GM12875 (cell line): ENCODE measurements around the gene TAF6.

Experiments
- H3K4me3 ChIP-seq: one replicate; pipeline ENCODE4 v1.5.1; 2011; ENCODE audit warnings: low read depth, low read length, control low read depth
- CTCF ChIP-seq: IDR thresholded peaks from 2 replicates; pipeline ENCODE4 v1.5.1; 2011; ENCODE audit warnings: low read depth, mild to moderate bottlenecking, control low read depth, inconsistent platforms, low read length, moderate library complexity, borderline replicate concordance; ENCODE audit not compliant: insufficient read depth

TAF6 gene

GRCh38 chr7:100119072-100119969 is at the start of gene TAF6, which contains the start of gene CNPY4:
TAF6 (minus strand) TSS chr7:100119358; CDS start chr7:100114209, 5,149 bp downstream.
CNPY4 (plus strand) TSS chr7:100119634; CDS start chr7:100119745, 111 bp downstream.
- no peak for TF ChIP-seq CTCF
- H3K4me3 ChIP-seq = peak within 1 kb of the TSS; percentile 69

GRCh38 chr7:100167912-100168323 is 48.8 kb upstream of the TAF6 start:
- H3K4me3 ChIP-seq = peak overlapping the region; percentile 21
- TF ChIP-seq CTCF = no peak

GRCh38 chr7:100166970-100167911 is 48.1 kb upstream of the TAF6 start:
- H3K4me3 ChIP-seq = no peak overlapping the region

GRCh38 chr7:100166317-100166940 is 47.3 kb upstream of the TAF6 start:
- TF ChIP-seq CTCF = no peak
- no peak overlapping the region for H3K4me3 ChIP-seq

More at GRCh38 chr7:100166970-100167911, 48.1 kb upstream of the TAF6 start:
- no peak for TF ChIP-seq CTCF

- no peak for TF ChIP-seq CTCF
Measured at GRCh38 chr7:100163871-100164270, 44.7 kb upstream of the TAF6 start.

GRCh38 chr7:100163006-100163531 is 43.9 kb upstream of the TAF6 start:
- H3K4me3 ChIP-seq = no peak overlapping the region

More at GRCh38 chr7:100163871-100164270, 44.7 kb upstream of the TAF6 start:
- no peak overlapping the region for H3K4me3 ChIP-seq

More at GRCh38 chr7:100163006-100163531, 43.9 kb upstream of the TAF6 start:
- TF ChIP-seq CTCF = no peak
